GM18868 (cell line): Measurements from ENCODE around the gene ZCWPW1.
"Not testable (repeated sequence)": the region's sequence is repeated elsewhere in the genome, so short reads cannot be mapped to it uniquely, and the experiment has no call there.

ENCODE experiments used
- ATAC-seq: cut with Tn5 transposase; IDR thresholded peaks from one replicate; pipeline ENCODE4 v1.9.1; 2021; ENCODE audit warnings: mild to moderate bottlenecking, moderate library complexity; ENCODE audit not compliant: unreplicated experiment

Gene ZCWPW1

GRCh38 chr7:100401811-100402210 is 26.7 kb downstream of the ZCWPW1 start:
- ATAC-seq, result no peak

GRCh38 chr7:100400656-100401055 is 27.8 kb downstream of the ZCWPW1 start:
- no peak for ATAC-seq

- ATAC-seq, result no peak
Observed at GRCh38 chr7:100400041-100400440, 28.5 kb downstream of the ZCWPW1 start.

GRCh38 chr7:100398239-100398638 is 30.3 kb downstream of the ZCWPW1 start:
- no peak for ATAC-seq

GRCh38 chr7:100397315-100398081 is 31.0 kb downstream of the ZCWPW1 start:
- no peak for ATAC-seq

GRCh38 chr7:100396421-100396982 is 32.0 kb downstream of the ZCWPW1 start:
- peak; percentile 90 for ATAC-seq

- no peak for ATAC-seq
Observed at GRCh38 chr7:100394077-100394476, 34.4 kb downstream of the ZCWPW1 start.

GRCh38 chr7:100393233-100393905 is 35.1 kb downstream of the ZCWPW1 start:
- no peak for ATAC-seq

- no peak for ATAC-seq
Observed at GRCh38 chr7:100390286-100391009, 38.1 kb downstream of the ZCWPW1 start.

- no peak for ATAC-seq
Observed at GRCh38 chr7:100389437-100390088, 38.9 kb downstream of the ZCWPW1 start.

GRCh38 chr7:100387695-100388094 is 40.8 kb downstream of the ZCWPW1 start:
- no peak for ATAC-seq

GRCh38 chr7:100386940-100387339 is 41.6 kb downstream of the ZCWPW1 start:
- no peak for ATAC-seq

GRCh38 chr7:100384628-100385294 is 43.7 kb downstream of the ZCWPW1 start:
- no peak for ATAC-seq

GRCh38 chr7:100382234-100382853 is 46.2 kb downstream of the ZCWPW1 start:
- not testable (repeated sequence) for ATAC-seq

GRCh38 chr7:100381531-100382233 is 46.8 kb downstream of the ZCWPW1 start:
- ATAC-seq, result not testable (repeated sequence)

GRCh38 chr7:100380196-100380595 is 48.3 kb downstream of the ZCWPW1 start:
- ATAC-seq, result no peak

- no peak for ATAC-seq
Observed at GRCh38 chr7:100378114-100378755, 50.3 kb downstream of the ZCWPW1 start.

GRCh38 chr7:100376066-100376465 is 52.4 kb downstream of the ZCWPW1 start:
- no peak for ATAC-seq

- ATAC-seq, result no peak
Observed at GRCh38 chr7:100374601-100375000, 53.9 kb downstream of the ZCWPW1 start.
